GM21529 (cell line): ENCODE data around the gene ITPRIP.

ENCODE experiments used
- ATAC-seq: cut with Tn5 transposase; IDR thresholded peaks from one replicate; pipeline ENCODE4 v1.9.1; 2021; ENCODE audit not compliant: unreplicated experiment

Gene ITPRIP

DNA sequence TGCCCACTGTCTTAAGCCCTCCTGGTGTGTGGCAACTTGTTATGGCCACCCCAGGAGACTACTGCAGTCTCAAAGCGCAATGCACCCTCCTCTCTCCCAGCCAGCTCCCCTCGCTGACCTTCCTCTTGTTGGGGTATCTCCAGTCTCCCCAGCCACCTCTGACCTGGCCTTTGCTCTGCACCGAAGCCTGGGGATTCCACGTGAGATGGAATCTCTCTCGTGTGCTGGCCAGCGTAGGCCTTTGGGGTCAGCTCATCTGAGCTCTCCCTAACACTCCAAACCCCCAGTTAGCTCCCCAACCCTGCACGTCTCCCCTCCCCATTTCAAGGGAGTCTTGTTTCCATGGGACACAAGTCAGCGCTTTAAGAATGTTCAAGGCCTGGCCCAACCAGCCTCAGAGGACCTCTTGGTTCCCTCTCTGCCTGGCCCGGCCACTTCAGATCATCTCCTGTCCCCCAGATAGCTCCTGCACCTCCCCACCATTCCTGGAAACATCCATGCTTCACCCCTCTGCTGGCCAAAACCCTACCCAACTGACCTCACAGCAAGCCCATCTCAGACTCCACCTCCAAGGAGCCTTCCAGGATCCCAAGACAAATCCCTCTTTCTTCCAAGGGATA, 11.2 kb downstream of the ITPRIP start:
- ATAC-seq: no peak

DNA sequence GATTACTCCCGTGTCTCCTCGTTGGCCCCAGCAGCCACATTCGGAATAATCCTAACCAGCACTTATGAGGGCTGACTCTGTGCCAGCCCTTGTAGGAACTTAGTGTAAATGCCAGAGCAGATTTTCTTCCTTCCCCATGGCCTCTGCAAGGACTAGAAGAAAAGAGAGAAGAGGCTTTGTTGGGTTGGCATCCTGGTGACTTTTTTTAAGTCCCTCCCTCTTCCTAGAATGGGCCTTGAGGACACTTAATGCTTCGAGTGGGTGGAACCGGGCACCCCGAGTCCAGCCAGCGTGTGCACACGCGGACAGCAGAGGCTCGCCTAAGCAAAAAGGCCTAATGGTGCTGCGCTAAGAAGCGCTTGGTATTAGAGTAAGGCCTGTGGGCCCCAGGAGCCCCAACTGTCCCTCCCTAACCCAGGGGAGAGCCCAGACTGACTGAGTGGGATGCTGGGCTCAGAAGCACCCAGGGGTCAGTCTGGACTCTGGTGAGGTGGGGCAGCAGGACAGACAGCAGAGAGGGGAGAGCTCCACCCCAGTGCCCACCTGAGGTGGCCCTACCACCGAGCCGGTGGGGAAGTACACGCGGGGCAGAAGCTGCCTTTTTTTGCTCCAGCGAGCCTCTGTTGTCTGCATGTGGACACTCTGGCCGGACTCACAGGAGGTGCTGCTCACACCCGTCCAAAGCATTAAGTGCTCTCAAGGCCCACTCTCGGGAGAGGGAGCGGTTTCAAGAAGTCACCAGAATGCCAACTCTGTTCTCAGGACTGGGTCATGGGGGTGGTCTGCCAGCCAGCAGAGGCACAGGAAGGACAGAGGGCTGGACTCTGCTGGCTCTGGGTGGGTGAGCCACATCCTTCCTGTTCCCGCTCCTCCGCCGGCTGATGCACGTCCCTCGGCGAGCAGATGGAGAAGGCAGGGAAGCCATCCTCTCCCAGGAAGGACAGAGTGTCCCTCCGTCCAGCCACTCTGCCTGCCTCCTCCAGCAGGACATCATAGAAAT, 12.5 kb downstream of the ITPRIP start:
- ATAC-seq: no peak

DNA sequence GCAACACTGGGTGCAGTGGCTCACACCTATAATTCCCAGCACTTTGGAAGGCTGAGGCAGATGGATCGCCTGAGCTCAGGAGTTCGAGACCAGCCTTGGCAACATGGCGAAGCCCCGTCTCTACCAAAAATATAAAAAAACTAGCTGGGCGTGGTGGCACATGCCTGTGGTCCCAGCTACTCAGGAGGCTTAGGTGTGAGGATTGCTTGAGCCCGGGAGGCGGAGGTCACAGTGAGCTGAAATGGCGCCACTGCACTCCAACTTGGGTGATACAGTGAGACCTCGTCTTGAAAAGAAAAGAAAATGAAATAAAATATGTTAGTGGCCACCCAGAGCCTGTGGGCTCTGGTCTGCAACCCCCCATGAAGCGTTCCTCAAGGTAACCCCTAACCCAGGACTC, 13.3 kb downstream of the ITPRIP start:
- ATAC-seq: no peak

DNA sequence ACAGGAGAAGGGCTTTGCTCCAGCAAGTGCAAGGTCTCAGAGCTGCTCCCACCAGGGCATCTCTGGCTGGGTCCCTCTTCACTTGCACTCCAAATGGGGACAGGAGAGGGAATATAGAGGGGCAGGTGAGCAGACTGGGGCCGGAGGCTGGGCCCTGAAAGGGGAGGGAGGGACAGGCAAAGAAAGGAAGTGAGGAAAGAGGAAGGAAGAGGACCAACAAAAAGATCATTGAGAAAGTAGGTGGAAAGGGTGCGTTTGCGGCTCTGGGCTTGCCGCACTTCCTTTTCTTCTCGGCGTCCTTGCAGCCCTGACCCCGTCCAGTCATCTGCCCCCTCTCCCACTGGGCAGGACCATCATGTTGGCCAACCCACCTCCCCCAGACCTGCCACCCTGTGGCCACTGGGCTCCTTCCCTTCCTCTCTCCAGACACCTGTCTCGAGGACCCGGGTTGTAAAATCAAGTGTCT, 14.0 kb downstream of the ITPRIP start:
- no peak for ATAC-seq

DNA sequence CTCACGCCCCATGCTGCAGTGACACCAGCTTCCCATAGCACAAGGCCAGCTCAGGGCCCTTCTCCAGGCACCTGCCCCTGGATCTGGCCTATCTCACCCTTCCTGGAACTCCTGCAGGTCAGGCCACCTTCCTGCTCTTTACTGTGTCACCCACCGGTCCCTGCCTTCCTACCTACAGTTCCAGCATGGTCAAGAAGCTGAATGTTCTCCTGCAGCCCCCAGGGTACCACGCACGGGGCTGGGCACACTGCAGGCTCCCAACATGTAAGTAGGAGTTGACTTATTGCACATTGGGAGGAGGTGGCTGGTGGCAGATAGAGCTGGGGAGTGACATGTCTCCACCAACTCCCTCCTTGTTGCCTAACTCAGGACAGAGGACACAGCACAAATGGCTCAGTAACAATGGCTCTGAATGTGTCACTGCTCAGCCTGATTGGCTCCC, 14.5 kb downstream of the ITPRIP start:
- ATAC-seq: no peak

DNA sequence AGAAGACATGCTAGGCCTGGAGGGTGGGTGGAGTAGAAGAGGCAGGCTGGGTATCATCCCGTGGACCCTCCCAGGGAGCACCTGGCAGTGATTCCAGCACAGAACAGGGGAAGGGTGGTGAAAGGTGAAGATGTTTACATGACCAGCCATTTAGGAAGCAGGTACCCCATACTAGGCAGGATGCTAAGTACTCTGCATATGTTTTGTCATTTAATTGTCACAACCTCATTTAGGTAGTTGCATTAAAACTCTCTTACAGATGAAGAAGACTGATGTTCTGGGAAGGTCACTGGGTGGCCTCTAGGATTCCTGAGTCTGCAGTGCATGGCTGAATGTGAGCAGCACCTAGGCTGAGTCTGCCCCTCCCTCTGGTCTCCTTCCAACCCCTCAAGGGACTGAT, 15.2 kb downstream of the ITPRIP start:
- ATAC-seq: no peak

DNA sequence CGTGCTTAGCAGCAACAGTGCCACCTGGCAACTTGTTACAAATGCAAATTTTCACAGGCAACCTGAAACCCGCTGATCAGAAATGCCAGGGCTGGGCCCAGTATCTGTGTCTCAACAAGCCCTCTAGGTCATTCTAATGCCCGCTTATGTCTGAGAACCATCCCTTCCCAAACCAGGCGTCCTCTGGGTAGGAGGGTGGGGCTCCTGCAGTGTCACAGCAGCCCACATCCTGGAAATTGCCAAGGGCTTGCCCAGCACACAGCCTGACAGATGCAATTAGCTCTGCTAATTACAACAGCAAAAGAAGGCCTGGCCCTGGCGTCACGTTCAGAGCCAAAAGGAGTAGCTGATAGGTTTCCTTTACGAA, 15.9 kb downstream of the ITPRIP start:
- peak; percentile 42 for ATAC-seq

DNA sequence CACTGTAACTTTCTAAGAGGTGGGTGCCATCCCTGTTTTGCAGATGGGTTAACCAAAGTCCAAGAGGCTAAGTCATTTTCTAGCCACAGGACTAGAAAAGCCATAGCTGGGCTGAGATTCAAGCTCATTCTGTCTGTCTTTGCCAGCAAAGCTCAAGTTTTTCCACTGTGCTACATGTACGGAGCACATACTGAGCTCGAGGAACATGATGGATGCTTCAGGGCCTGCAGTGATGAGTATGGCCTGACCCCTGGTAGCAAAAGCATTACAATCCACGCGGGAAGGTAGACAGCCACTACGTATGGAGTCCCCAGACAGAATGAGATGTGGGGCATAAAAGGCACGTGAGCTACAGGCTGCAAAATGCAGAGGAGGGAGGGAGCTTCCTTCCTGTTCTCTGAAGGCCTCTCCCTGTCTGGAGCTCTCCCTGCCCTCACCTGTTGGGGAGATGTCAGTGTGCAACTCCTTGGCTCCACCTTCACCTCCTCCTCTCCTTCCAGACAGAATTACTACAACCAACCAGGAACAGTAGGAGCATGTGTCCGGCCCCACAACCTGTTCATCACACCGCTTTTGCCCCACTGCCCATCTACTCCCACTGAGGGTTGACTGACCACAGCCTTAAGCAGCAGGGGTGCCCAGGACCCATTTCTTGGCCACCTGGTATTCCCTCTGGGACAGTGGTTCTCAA, 16.4 kb downstream of the ITPRIP start:
- ATAC-seq: peak; percentile 7

DNA sequence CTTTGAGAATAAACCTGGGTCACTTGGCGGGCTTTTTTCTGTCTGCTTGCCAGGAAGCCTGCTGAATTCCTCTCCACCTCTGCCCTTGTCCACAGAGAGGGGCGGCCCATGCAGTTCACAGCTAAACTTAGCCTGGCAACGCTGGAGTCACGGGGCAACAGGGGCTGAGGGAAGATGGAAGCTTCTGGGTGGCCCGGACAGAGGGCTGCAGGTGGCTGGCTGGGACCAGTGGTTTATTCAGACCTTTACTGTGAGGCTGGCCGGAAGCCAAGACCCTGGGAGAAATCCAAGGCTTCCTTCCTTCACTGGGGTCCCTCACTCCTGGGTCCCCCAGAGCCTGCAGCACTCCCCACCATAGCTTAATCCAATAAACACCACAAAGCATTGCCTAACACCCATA, 17.0 kb downstream of the ITPRIP start:
- no peak for ATAC-seq

DNA sequence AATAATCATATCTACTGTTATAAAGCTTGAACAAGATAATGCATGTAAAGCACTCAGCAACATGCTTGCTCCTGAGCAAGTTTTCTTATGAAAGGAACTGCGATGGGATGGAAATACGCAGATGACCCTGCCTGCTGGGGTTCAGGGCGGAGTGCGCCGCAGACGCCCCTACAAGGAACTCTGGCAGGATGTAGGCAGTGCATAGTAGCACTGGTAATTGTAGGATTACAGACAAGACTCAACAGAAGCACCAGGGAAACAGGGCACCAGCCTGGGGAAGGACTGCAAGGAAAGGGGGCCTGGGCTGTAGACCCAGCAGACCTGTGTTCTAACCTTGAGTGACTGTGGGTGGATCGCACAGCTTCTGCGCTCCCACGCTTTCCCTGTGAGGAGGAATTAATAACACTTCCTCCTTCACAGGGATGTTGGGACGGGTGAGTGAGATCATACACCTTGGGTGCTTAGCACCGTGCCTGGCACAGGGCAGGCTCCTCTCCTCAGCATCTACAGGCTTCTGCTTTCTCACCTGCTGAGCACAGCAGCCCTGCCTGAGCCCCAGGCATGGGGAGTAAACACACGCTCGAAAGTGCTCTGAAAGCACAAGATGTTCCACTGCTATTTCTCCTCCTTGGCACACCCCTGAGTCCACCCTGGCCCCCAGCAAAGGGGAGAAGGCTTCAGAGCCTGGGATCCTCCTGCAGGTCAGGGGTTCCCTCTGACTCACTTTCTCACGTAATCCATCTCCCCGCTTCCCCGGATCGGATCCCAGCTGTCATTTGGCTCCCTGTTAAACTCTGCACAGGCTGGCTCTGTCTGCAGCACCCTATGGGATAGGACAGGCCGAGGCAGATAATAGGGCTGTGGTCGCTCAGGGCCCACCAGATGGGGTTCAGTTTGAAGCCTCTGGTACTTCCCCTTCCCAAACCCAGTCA, 19.2 kb downstream of the ITPRIP start:
- ATAC-seq: no peak

DNA sequence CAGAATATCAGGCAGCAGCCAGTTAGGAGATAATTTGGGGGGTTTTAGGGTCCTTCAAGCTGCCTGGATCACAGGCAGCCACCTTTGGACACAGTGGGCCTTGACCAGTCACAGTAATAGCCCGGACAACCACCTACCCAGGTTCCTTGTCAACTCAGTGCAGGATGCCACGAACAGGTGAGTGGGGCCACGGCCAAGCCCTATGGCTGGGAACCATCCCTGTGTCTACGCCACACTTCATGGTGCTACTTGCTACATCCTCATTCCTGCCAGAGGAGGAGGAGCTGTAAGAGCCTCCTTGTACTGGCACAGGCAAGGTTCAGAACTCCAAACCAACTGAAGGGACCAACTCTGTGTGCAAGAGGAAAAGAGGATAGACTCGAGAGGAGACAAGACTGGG, 19.9 kb downstream of the ITPRIP start:
- no peak for ATAC-seq

DNA sequence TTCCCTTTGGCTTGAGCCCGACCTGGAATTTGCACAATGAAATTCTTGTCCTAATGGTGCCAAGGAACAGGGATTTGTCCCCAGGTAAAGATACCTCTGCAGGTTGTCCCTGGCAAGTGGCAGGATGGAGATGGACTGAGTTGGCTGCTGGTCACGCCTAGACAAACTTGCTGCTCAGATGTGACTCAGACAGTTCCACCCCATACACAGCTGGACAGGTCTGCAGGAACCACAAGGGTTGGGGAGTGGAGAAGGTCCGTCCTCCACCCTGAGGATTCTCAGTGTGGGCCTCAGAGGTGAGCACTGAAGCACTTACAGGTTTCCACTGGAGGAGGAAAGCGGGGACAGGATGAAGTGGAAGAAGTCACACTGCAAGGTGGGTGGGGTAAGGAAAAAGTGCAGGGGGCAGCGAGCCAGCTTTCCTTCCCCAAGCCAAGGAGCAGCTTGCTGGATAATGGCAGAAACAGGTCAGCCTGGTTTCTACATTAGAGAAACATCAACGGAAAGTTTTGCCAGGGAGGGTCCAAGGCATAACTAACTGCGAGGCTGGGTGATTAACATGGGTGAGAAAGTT, 20.5 kb downstream of the ITPRIP start:
- peak; percentile 37 for ATAC-seq

DNA sequence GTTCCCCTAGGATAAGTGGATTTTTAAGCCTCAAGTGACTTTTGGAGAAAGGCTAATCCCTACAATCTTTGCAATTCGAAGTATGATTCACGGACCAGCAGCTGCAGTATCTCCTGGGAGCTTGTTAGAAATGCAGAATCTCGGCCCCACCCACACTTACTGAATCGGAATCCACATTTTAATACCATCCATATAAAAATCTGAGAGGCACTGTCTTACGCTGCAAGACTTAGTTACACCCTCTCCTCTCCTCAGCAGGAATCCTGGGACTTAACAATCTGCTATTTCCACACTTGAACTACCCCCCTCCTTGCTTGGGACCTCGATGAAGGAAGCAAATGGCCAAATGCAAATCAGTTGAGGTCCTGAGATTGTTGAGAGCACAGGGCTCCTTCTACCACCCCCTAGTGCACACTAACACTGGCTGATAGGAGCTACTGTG, 21.0 kb downstream of the ITPRIP start:
- ATAC-seq: peak; percentile 33

DNA sequence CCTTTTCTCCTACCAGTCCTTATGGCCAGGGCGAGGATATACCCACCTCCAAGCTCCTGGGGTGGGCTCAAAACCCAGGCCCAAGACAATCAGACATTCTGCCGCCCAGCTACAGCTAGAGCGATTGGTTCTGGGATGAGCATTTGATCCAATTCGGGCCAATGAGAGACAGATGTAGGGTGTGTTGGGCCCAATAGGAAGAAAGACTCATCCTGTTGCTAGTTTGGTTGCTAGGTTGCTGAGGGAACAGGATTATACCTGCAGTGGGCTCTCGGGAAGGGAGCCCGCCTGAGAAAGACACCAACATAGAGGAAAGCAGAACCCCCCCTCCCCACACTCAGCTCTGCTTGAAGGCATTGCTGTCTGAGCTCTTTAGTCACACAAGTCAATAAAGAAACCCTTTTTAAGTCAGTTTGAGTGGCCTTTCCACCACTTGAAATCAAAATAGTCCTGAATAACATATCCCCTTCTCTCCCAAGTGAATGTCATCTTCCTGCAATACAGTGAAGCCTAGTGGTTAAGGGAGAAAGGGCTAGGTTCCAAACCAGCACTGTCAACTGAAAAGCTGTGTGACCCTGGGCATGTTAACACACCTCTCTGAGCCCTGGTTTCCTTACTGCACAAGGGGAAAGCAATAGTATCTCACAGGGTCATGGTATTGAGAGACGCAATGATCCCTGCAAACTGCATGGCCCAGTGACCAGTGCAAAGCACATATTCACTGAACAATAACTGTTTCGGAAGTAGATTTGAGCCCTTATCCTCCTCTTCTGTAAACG, 21.8 kb downstream of the ITPRIP start:
- no peak for ATAC-seq

DNA sequence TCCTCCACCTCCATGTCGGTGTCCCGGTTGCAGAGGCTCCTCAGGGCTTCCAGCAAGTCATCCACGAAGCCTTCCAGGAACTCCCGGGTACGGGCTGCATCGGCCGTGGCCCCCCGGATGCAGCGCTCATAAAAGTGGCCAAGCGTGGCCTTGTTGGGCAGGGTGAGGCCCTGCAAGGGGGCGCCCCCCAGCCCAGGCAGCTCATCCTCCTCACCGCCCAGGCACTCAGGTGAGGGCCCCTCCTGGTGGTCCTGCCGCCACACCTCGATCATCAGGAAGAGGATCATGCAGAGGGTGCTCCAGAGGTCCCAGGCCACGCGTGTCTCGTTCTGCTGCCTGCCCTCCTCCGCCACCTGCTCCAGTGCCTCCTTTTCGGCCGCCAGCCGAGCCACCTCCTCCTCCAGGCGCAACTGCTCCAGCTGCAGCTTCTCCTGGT, 22.8 kb downstream of the ITPRIP start:
- ATAC-seq: no peak

DNA sequence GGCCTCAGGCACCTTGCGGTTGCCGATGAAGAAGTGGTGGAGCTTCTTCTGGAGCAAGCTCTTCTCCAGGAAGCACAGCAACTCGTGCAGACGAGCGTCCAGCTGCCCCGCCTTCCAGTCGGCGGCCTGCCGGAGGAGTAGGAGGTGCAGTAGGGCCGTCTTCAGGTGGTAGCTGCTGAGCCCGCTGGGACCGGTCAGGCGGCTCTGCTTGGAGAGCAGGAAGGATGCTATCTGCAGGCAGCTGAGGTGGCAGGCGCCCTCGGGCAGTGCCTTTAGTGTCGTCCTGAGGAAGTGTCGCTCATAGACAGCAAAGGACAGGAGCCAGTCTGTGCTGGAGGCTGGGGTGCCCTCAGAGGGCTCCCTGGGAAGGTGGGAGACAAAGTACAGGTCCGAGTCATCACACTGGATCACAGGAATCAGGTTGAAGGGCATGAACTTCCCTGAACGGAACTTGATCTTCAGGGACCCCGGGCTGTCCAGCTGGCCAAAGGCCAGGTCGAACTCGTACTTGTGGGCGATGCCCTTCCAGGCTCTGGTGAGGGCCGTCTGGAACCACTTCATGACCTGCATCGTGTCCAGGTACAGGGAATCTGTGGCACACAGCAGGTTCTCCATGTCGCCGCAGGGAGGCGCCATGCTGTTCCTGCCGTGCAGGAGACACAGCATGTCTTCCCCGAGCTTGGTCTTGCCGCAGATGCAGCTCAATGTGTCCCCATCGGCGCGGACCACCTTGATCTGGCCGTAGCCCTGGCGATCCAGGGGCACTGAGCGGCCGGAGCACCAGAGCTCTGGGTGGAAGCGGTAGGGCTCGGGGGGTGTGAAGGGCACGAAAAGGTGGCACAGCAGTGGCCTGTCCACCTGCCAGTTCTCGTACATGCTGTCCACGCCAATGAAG, 23.4 kb downstream of the ITPRIP start:
- no peak for ATAC-seq

DNA sequence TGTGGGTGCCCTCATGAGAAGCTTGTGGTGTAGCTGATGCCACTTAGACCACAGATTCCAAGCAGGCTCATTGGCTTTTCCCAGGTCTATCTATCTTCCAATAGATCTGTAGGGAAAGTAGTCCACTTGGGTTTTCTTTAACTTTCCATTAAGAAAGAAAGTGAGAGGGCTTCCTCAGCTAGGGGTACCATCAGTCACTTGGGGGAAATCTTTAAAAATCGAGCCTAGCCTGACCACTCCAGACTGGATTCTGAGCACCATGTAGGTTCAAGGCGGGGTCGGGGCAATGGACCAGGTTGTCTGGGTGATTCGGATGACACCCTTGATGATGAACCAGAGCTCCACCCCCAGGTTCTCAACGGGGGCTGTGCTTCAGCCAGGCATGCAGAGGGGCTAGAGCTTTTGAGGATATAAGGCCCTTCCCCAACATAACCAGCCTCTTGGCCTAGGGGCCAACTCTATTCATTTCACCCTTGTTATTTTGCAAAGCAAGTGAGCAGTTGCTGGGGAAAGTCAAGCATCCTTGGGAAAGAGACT, 27.0 kb downstream of the ITPRIP start:
- ATAC-seq: no peak
